WERI-Rb-1 (cell line): Measurements from ENCODE around the gene RND3.

Source experiments
- DNase-seq: peaks from one replicate; pipeline ENCODE4 v3.0.0-alpha.2; 2020
- H3K27ac ChIP-seq: fragments of 250-450 bp; sonication (Bioruptor Pico); 2 replicates; pipeline ENCODE4 v1.5.1; 2020; ENCODE audit warnings: mild to moderate bottlenecking, moderate library complexity
- H3K27me3 ChIP-seq: fragments of 250-450 bp; sonication (Bioruptor Pico); 2 replicates; pipeline ENCODE4 v1.5.1; 2021; ENCODE audit warnings: mild to moderate bottlenecking, low read depth, moderate library complexity; ENCODE audit not compliant: insufficient read depth, severe bottlenecking
- H3K36me3 ChIP-seq: fragments of 250-450 bp; sonication (Bioruptor Pico); 2 replicates; pipeline ENCODE4 v1.5.1; 2020; ENCODE audit warnings: mild to moderate bottlenecking, moderate library complexity
- H3K4me3 ChIP-seq: 2 replicates; pipeline ENCODE4 v1.5.1; 2011; ENCODE audit warnings: low read depth, mild to moderate bottlenecking, control low read depth, low read length
- H3K9me3 ChIP-seq: fragments of 250-450 bp; sonication (Bioruptor Pico); 2 replicates; pipeline ENCODE4 v1.5.1; 2021; ENCODE audit warnings: mild to moderate bottlenecking, moderate library complexity; ENCODE audit not compliant: severe bottlenecking
- TF ChIP-seq, protein P1 (sequence below): IDR thresholded peaks from 2 replicates; pipeline ENCODE4 v1.5.1; 2011; ENCODE audit warnings: low read depth, mild to moderate bottlenecking, control low read depth, inconsistent platforms, low read length

RND3 gene

DNA sequence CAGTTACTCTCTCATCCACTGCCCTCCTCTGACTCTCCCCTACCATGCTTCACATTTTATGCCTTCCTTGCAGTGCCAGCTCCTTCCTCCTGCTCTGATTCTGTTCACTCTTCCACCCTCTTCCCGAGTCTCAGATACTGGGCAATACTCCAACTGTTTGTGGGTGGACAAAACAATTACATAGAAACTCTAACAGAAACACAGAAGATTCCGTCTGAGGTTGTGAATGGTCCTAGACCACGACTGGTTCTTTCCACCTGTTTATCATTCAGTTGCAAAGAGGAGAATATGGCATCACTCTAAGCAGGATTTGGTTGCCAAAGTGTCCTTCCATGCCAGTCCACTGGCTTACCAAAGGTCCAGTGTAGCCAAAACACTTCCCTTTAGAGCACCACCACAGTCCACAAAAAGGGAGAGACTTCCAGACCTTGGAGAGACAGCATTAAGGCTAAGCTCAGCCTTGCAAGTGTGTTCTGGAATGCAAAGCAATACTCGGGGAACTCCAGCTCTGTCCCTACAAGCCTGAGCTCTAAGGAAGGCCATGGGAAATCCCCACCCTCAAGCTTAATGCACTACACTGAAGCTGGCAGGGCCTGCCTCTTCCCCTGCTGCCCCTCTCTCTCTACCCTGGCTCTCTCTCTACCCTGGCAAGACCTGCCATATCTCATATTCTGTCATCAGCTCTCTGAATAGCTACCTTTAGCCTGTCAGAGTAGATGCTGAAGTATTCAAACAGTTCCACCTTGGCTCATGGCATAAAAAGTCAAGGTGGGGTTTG is 33.6 kb upstream of the RND3 start:
- DNase-seq: no peak
- no peaks in the 10 kb centered on the region for H3K27me3 ChIP-seq
- no peaks in the 10 kb centered on the region for H3K36me3 ChIP-seq
- no peaks in the 10 kb centered on the region for H3K9me3 ChIP-seq
- H3K4me3 ChIP-seq: no peak overlapping the region
- TF ChIP-seq, protein P1, sequence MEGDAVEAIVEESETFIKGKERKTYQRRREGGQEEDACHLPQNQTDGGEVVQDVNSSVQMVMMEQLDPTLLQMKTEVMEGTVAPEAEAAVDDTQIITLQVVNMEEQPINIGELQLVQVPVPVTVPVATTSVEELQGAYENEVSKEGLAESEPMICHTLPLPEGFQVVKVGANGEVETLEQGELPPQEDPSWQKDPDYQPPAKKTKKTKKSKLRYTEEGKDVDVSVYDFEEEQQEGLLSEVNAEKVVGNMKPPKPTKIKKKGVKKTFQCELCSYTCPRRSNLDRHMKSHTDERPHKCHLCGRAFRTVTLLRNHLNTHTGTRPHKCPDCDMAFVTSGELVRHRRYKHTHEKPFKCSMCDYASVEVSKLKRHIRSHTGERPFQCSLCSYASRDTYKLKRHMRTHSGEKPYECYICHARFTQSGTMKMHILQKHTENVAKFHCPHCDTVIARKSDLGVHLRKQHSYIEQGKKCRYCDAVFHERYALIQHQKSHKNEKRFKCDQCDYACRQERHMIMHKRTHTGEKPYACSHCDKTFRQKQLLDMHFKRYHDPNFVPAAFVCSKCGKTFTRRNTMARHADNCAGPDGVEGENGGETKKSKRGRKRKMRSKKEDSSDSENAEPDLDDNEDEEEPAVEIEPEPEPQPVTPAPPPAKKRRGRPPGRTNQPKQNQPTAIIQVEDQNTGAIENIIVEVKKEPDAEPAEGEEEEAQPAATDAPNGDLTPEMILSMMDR: no peak
- no peak overlapping the region for H3K27ac ChIP-seq

DNA sequence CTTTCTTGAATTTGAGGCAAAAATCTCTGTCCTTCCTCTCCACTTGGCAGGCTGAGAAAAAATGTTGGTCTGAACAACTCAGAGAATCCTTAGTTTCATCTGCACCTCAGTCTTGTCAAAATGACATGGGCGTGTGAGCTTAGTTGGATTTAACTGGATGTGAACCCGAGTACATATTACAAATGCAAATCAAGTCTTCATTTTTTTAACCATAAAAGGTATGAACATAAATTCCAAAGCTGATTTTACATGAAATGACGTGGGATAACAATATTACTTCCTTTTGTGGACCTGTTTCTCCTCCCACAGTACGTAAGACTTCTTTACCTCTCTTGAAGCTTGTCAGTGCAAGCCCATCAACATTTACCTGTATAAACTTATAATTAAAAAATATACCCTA is 32.6 kb upstream of the RND3 start:
- TF ChIP-seq, protein P1: no peak
- no peak for DNase-seq
- H3K27ac ChIP-seq: no peak overlapping the region
- no peak overlapping the region for H3K4me3 ChIP-seq
- no peaks in the 10 kb centered on the region for H3K9me3 ChIP-seq
- no peaks in the 10 kb centered on the region for H3K36me3 ChIP-seq
- H3K27me3 ChIP-seq: no peaks in the 10 kb centered on the region

DNA sequence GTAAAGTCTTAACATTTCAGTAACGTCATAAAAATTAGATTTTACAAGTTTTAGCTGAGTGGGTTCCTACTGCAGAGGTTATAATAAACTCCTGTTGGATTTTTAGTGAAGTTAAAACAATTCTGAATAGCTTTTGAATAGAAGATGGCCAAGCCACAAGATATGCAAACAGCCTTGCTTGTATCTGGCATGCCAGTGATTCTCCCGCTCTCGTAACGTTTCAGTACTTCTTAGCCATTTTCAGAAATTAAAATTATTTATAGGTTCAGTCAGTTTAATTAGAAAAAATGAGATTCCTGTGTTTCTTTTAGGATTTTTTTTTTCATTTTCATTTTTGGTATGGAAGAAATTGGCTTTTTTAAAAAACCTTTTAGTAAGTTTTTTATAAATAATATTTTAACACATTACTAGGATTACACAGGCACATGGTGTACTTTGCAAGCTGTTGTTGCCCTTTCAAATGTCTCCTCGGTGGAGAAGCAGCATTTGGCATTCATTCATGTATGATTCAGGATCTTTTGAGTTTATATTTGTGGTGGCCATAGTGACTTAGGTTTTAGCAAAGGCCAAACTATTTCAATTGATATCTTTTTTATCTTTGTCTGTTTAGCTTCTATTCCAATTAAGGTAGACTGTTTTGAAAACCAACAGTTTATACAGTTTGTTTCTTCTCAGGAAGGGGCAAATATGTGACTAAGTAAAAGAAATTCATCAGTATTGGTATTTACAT is 30.6 kb upstream of the RND3 start:
- Histone ChIP-seq H3K27me3 (no peaks in the 10 kb centered on the region), H3K36me3 (no peaks in the 10 kb centered on the region), H3K9me3 (no peaks in the 10 kb centered on the region), H3K27ac (no peak overlapping the region), H3K4me3 (no peak overlapping the region)
- no peak for DNase-seq
- TF ChIP-seq, protein P1: no peak

DNA sequence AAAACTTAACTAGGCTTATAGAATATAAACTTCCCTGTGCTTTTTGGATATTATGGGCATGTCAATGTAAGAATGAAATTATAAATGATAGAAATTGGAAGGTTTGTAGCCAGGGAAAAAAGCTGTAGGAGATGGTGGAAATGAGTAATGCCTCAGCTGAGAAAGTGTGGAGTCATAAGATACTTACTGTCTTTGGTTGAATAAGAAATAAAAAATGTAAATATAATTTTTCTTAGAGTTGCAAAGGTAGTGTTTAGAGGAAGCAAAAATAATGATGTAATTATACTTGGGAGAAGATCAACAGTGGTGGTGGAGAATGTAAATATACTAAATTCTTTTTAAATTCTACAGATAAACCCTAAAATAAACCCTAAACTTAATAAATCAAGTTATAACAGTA is 26.2 kb upstream of the RND3 start:
- Histone ChIP-seq H3K9me3 (no peaks in the 10 kb centered on the region), H3K4me3 (no peak overlapping the region), H3K27me3 (no peaks in the 10 kb centered on the region), H3K36me3 (no peaks in the 10 kb centered on the region), H3K27ac (no peak overlapping the region)
- TF ChIP-seq, protein P1: no peak
- no peak for DNase-seq

DNA sequence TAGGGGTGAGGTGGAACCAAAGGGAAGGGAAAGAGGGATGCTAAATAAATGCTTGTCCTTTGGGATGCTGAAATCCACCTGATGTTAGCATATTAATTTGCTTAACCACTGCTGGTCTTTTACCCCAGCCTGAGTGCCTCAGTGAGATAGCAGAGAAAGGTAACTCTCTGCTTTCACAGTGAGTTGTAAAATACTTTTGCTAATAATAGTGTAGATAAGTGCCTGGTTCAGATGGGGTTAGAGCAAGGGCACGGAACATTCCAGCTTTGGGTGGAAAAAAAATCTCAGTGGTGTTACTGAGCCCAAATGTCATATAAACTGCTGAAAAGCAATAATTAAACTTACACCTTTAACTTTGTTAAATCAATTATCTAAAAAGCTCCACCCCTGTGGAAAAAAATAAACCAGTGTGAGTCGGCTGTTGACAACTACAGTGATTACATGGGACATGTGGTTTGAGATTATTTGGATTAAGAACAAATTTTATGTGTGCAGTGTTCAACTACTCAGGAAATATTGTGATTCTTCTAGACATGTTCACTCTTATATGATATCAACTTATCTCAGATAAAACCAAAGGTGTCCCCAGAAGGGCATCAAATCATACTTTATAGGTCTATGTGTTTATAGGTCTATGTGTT is 21.1 kb upstream of the RND3 start:
- no peak overlapping the region for H3K27ac ChIP-seq
- no peaks in the 10 kb centered on the region for H3K27me3 ChIP-seq
- no peaks in the 10 kb centered on the region for H3K36me3 ChIP-seq
- no peaks in the 10 kb centered on the region for H3K9me3 ChIP-seq
- TF ChIP-seq, protein P1: no peak
- no peak for DNase-seq
- no peak overlapping the region for H3K4me3 ChIP-seq
